Tibial nerve (tissue), 4 donors: Measurements from ENCODE around the gene XRRA1. TPM values are rescaled to one million over a fixed set of nuclear protein-coding genes. Genes with fewer than 3 reads are reported as not detected.

Experiments used
- DNase-seq, 2 donors: peaks; one replicate each; pipeline ENCODE4 v3.0.0-alpha.2; 2019; ENCODE audit warnings: low spot score in 2 of 2
- H3K27ac ChIP-seq, 4 donors: fragments of 200-600 bp; sonication (generic) in 3 of 4; one replicate each; pipeline ENCODE4 v1.5.1; 2017 to 2019; ENCODE audit warnings: mild to moderate bottlenecking in 1 of 4
- H3K27me3 ChIP-seq, 2 donors: fragments of 200-600 bp; sonication (generic) in 1 of 2; one replicate each; pipeline versions ENCODE4 v1.5.1 to v1.6.0; 2017 to 2019
- H3K36me3 ChIP-seq, 3 donors: fragments of 200-600 bp; sonication (generic); one replicate each; pipeline ENCODE4 v1.5.1; 2018 to 2019
- H3K4me1 ChIP-seq, 4 donors: fragments of 200-600 bp; sonication (generic) in 3 of 4; one replicate each; pipeline ENCODE4 v1.5.1; 2017 to 2019
- H3K4me3 ChIP-seq, 4 donors: fragments of 200-600 bp; sonication (generic) in 3 of 4; one replicate each; pipeline ENCODE4 v1.5.1; 2017 to 2019; ENCODE audit warnings: mild to moderate bottlenecking in 1 of 4, moderate library complexity in 1 of 4
- H3K9me3 ChIP-seq, 4 donors: fragments of 200-600 bp; sonication (generic) in 3 of 4; one replicate each; pipeline ENCODE4 v1.5.1; 2017 to 2019
- CTCF ChIP-seq, 5 experiments: fragments of 200-600 bp in 3 of 5; fragments of 450-650 bp in 2 of 5; sonication (generic) in 3 of 5; IDR thresholded peaks; one replicate each; pipeline ENCODE4 v1.5.1; 2016 to 2019; ENCODE audit warnings: antibody characterized with exemption in 5 of 5, mild to moderate bottlenecking in 3 of 5, moderate library complexity in 2 of 5
- EP300 ChIP-seq, 2 donors: sonication (generic); formaldehyde crosslinking; IDR thresholded peaks; one replicate each; pipeline ENCODE4 v1.6.1; 2017; ENCODE audit warnings: antibody characterized with exemption in 2 of 2, mild to moderate bottlenecking in 1 of 2
- POLR2A ChIP-seq, 2 donors: fragments of 450-650 bp; IDR thresholded peaks; one replicate each; pipeline ENCODE4 v1.6.1; 2017; ENCODE audit warnings: antibody characterized with exemption in 2 of 2, mild to moderate bottlenecking in 2 of 2, moderate library complexity in 2 of 2
- WGBS, 2 donors: methylation state at CpG; one replicate each; pipeline ENCODE4 v1.1.5; 2018; 5-methylcytosine and 5-hydroxymethylcytosine counted together
- total RNA-seq, 4 donors: library from RNA; depleted of rRNA; stranded (reverse); fragments of >200 nt; gene quantifications; one replicate each; pipeline ENCODE4 v1.1.0, GENCODE V29; 2016

Gene XRRA1
- total RNA-seq, 4 donors from 2014 or later, result 13.5 to 51.6 (median 25.3) TPM

- no peak overlapping the region for H3K27ac ChIP-seq
- H3K4me1 ChIP-seq, result peaks cover 0 to 26% (median 0%) of the 10 kb centered on the region in 4 donors
- no peak for DNase-seq
- peaks cover 0 to 20% (median 1%) of the 10 kb centered on the region in 4 donors for H3K9me3 ChIP-seq
- H3K36me3 ChIP-seq, result peaks cover 0 to 70% (median 0%) of the 10 kb centered on the region in 3 donors
- no peaks in the 10 kb centered on the region for H3K27me3 ChIP-seq
- 95 to 98% methylated on average over 1 of the region's 1 CpG for WGBS, 2 donors
- H3K4me3 ChIP-seq, result no peak overlapping the region
- TF ChIP-seq CTCF (IDR thresholded peaks at IDR 0.05) (no peak), POLR2A (IDR thresholded peaks at IDR 0.05) (no peak), EP300 (IDR thresholded peaks at IDR 0.05) (no peak)
Measured at GRCh38 chr11:74824285-74824982, 124.5 kb downstream of the XRRA1 start.

- no peak for DNase-seq
- Histone ChIP-seq H3K9me3 (peaks cover 0 to 18% (median 1%) of the 10 kb centered on the region in 4 donors), H3K4me1 (peaks cover 0 to 31% (median 0%) of the 10 kb centered on the region in 4 donors), H3K27me3 (no peaks in the 10 kb centered on the region), H3K27ac (peak overlapping the region in 2 of 4 donors; percentile 13 to 20), H3K36me3 (peaks cover 0 to 76% (median 0%) of the 10 kb centered on the region in 3 donors), H3K4me3 (no peak overlapping the region)
- 36 to 39% methylated on average over 5 of the region's 5 CpGs for WGBS, 2 donors
- TF ChIP-seq EP300 (IDR thresholded peaks at IDR 0.05), result no peak
- no peak for TF ChIP-seq CTCF (IDR thresholded peaks at IDR 0.05)
- no peak for TF ChIP-seq POLR2A (IDR thresholded peaks at IDR 0.05)
Measured at GRCh38 chr11:74822170-74822569, 126.7 kb downstream of the XRRA1 start.

- no peak for DNase-seq
- Histone ChIP-seq H3K4me3 (no peak overlapping the region), H3K27ac (peak overlapping the region in 1 of 4 donors; percentile 14), H3K4me1 (peaks cover 0 to 39% (median 0%) of the 10 kb centered on the region in 4 donors), H3K36me3 (peaks cover 0 to 68% (median 0%) of the 10 kb centered on the region in 3 donors), H3K27me3 (no peaks in the 10 kb centered on the region), H3K9me3 (peaks cover 0 to 11% (median 1%) of the 10 kb centered on the region in 4 donors)
- 94 to 100% methylated on average over 1 of the region's 1 CpG for WGBS, 2 donors
- TF ChIP-seq EP300 (IDR thresholded peaks at IDR 0.05) (no peak), CTCF (IDR thresholded peaks at IDR 0.05) (no peak), POLR2A (IDR thresholded peaks at IDR 0.05) (no peak)
Measured at GRCh38 chr11:74820763-74821162, 128.1 kb downstream of the XRRA1 start.

GRCh38 chr11:74819400-74819799, 129.5 kb downstream of the XRRA1 start:
- Histone ChIP-seq H3K9me3 (peaks cover 0 to 9% (median 1%) of the 10 kb centered on the region in 4 donors), H3K36me3 (peaks cover 0 to 57% (median 0%) of the 10 kb centered on the region in 3 donors), H3K27ac (no peak overlapping the region), H3K4me3 (no peak overlapping the region), H3K4me1 (peaks cover 0 to 44% (median 0%) of the 10 kb centered on the region in 4 donors), H3K27me3 (no peaks in the 10 kb centered on the region)
- WGBS, 2 donors, result 43 to 62% methylated on average over 1 of the region's 1 CpG
- no peak for DNase-seq
- no peak for TF ChIP-seq POLR2A (IDR thresholded peaks at IDR 0.05)
- TF ChIP-seq EP300 (IDR thresholded peaks at IDR 0.05), result no peak
- TF ChIP-seq CTCF (IDR thresholded peaks at IDR 0.05), result no peak

- Histone ChIP-seq H3K4me3 (no peak overlapping the region), H3K9me3 (no peaks in the 10 kb centered on the region), H3K27me3 (no peaks in the 10 kb centered on the region), H3K27ac (no peak overlapping the region), H3K4me1 (peaks cover 0 to 44% (median 0%) of the 10 kb centered on the region in 4 donors), H3K36me3 (peaks cover 0 to 54% (median 0%) of the 10 kb centered on the region in 3 donors)
- no peak for DNase-seq
- 63 to 92% methylated on average over 3 of the region's 3 CpGs for WGBS, 2 donors
- no peak for TF ChIP-seq POLR2A (IDR thresholded peaks at IDR 0.05)
- no peak for TF ChIP-seq CTCF (IDR thresholded peaks at IDR 0.05)
- no peak for TF ChIP-seq EP300 (IDR thresholded peaks at IDR 0.05)
Measured at GRCh38 chr11:74818283-74818946, 130.5 kb downstream of the XRRA1 start.
